Gastroesophageal sphincter (tissue), 3 donors: Measurements from ENCODE around the gene FNDC7.
A peak's percentile ranks its signal among the peaks of the same experiment; 100 is the strongest.

Experiments used
- CTCF ChIP-seq, 4 experiments: fragments of 200-600 bp in 2 of 4; fragments of 450-650 bp in 2 of 4; sonication (generic) in 1 of 4; IDR thresholded peaks; one replicate each; pipeline ENCODE4 v1.5.1; 2017 to 2019; ENCODE audit warnings: antibody characterized with exemption in 4 of 4, mild to moderate bottlenecking in 2 of 4, moderate library complexity in 2 of 4
- POLR2A ChIP-seq, 2 donors: fragments of 450-650 bp; IDR thresholded peaks; one replicate each; pipeline ENCODE4 v1.6.1; 2017; ENCODE audit warnings: antibody characterized with exemption in 2 of 2, mild to moderate bottlenecking in 2 of 2, moderate library complexity in 1 of 2
- POLR2AphosphoS5 ChIP-seq: sonication (generic); formaldehyde crosslinking; IDR thresholded peaks from one replicate; pipeline ENCODE4 v1.6.1; 2017; ENCODE audit warnings: antibody characterized with exemption

- TF ChIP-seq CTCF (IDR thresholded peaks at IDR 0.05) (no peak), POLR2AphosphoS5 (peak; percentile 27), POLR2A (IDR thresholded peaks at IDR 0.05) (no peak)
Measured at GRCh38 chr1:108663074-108663473, 49.6 kb upstream of the FNDC7 start.
